Osteocyte (in vitro differentiated cells): ENCODE data around the gene FTO. TPM values are rescaled to one million over a fixed set of nuclear protein-coding genes. Genes with fewer than 3 reads are reported as not detected.

ENCODE experiments used
- DNase-seq: peaks from one replicate; pipeline ENCODE4 v3.0.0; 2021; ENCODE audit warnings: mixed read lengths; ENCODE audit not compliant: unreplicated experiment; ENCODE audit errors: extremely low spot score
- H3K27ac Mint-ChIP-seq: one replicate; pipeline ENCODE4 v1.8.0; 2021; ENCODE audit warnings: mild to moderate bottlenecking, mixed read lengths; ENCODE audit not compliant: unreplicated experiment
- H3K27me3 Mint-ChIP-seq: one replicate; pipeline ENCODE4 v1.8.0; 2021; ENCODE audit warnings: mixed read lengths; ENCODE audit not compliant: unreplicated experiment
- H3K36me3 Mint-ChIP-seq: one replicate; pipeline ENCODE4 v1.8.0; 2021; ENCODE audit warnings: mixed read lengths; ENCODE audit not compliant: unreplicated experiment
- H3K4me1 Mint-ChIP-seq: one replicate; pipeline ENCODE4 v1.8.0; 2021; ENCODE audit warnings: mixed read lengths; ENCODE audit not compliant: unreplicated experiment
- H3K4me3 Mint-ChIP-seq: one replicate; pipeline ENCODE4 v1.8.0; 2021; ENCODE audit warnings: mild to moderate bottlenecking, moderate library complexity, mixed read lengths; ENCODE audit not compliant: unreplicated experiment
- H3K9me3 Mint-ChIP-seq: one replicate; pipeline ENCODE4 v1.8.0; 2021; ENCODE audit warnings: mixed read lengths; ENCODE audit not compliant: unreplicated experiment
- total RNA-seq: library from RNA; stranded (reverse); gene quantifications from 2 replicates; pipeline ENCODE4 v1.2.1, GENCODE V29; 2021
- TF ChIP-seq, protein P1 (sequence below): fragments of 200-600 bp; sonication (generic); IDR thresholded peaks from 2 replicates; pipeline ENCODE4 v1.5.0; 2021; ENCODE audit warnings: antibody characterized with exemption, mild to moderate bottlenecking, moderate library complexity

Gene FTO
- total RNA-seq, 1 donor from 2014 or later = 108 TPM

DNA sequence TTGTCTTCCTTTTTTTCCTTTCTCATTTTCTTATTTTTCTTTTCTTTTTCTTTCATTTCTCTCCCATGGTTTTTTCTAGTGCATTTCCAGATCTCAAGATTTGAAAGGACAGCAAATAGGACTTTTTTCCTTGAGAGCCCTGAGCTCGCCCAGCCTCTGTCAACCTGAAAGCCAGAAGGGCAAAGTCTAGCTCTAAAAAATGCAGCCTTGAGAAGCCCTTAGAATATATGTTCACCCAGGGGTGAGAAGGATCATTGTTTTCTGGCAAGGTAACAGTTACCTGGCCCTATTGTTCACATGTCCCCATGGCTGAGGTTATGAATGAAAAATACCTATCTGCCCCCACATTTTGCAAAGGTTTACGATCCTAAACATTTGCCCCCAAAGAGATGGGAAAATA lies 364.3 kb downstream of the FTO start:
- no peak overlapping the region for H3K4me3 Mint-ChIP-seq

DNA sequence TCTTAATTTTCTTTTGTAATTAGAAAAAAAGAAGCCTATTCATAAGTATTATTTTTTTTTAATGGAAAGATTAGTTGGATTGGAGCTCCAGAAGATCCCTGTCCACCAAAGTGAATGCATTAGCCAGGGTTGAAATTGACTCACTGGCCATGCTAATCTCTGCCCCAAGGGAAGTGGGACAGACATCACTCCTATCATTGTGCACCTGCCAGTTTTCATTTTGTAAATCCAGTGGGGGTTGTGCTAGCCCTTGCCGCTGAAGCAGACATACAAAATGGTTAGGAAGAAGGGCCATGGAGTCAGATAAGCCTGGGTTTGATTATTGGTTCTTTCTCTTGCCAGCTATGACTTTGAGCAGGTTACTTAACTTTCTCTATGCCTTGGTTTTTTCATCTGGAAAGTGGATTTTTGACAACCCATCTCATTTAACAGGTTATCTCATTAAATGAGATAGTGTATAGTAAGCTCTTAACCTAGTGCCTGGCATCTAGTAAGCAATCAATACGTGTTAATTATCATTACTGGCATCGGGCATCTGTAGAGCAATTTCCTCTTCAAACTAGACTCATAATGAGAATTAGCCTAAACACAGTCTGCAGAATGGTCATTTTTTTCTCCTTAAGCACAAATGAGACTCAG lies 365.8 kb downstream of the FTO start:
- Mint-ChIP-seq H3K4me3 (no peak overlapping the region), H3K27me3 (no peaks in the 10 kb centered on the region), H3K4me1 (no peaks in the 10 kb centered on the region), H3K36me3 (no peaks in the 10 kb centered on the region), H3K27ac (no peak overlapping the region), H3K9me3 (no peaks in the 10 kb centered on the region)
- TF ChIP-seq, protein P1, sequence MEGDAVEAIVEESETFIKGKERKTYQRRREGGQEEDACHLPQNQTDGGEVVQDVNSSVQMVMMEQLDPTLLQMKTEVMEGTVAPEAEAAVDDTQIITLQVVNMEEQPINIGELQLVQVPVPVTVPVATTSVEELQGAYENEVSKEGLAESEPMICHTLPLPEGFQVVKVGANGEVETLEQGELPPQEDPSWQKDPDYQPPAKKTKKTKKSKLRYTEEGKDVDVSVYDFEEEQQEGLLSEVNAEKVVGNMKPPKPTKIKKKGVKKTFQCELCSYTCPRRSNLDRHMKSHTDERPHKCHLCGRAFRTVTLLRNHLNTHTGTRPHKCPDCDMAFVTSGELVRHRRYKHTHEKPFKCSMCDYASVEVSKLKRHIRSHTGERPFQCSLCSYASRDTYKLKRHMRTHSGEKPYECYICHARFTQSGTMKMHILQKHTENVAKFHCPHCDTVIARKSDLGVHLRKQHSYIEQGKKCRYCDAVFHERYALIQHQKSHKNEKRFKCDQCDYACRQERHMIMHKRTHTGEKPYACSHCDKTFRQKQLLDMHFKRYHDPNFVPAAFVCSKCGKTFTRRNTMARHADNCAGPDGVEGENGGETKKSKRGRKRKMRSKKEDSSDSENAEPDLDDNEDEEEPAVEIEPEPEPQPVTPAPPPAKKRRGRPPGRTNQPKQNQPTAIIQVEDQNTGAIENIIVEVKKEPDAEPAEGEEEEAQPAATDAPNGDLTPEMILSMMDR = no peak
- no peak for DNase-seq

More for the DNA sequence above, 364.3 kb downstream of the FTO start:
- no peaks in the 10 kb centered on the region for H3K9me3 Mint-ChIP-seq
- peaks cover 4% of the 10 kb centered on the region for H3K4me1 Mint-ChIP-seq
- no peaks in the 10 kb centered on the region for H3K36me3 Mint-ChIP-seq
- H3K27ac Mint-ChIP-seq = no peak overlapping the region
- TF ChIP-seq, protein P1 = no peak
- no peaks in the 10 kb centered on the region for H3K27me3 Mint-ChIP-seq
- DNase-seq = no peak

DNA sequence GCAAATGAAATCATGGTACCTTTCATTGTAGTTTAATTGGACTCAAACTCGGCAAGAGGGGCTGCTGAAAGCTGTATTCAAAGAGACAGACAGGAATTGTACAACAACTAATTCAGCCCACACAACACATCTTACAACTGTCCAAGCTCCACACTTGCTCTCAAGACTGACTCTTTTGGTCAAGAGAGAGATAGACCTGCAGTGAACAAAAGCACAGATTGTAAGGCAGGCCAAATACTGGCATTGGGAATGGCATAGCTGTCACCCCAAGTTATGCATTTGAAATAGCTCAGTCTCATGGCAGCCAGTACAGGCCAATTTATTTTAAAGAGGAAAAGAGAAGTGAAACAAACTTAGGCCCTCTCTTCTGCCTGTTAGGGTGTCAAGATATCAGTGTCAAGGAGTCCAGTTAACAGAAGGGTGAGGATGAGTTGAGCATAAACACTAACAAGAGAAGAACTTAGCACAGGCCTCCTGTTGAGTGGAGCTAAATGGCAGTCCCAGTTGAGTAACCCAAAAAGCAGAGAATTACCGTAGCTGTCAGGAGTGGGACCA lies 366.9 kb downstream of the FTO start:
- no peak overlapping the region for H3K4me3 Mint-ChIP-seq
- no peak overlapping the region for H3K27ac Mint-ChIP-seq
- no peaks in the 10 kb centered on the region for H3K27me3 Mint-ChIP-seq
- no peaks in the 10 kb centered on the region for H3K9me3 Mint-ChIP-seq
- H3K36me3 Mint-ChIP-seq = no peaks in the 10 kb centered on the region
- H3K4me1 Mint-ChIP-seq = no peaks in the 10 kb centered on the region
- TF ChIP-seq, protein P1 = no peak
- no peak for DNase-seq

DNA sequence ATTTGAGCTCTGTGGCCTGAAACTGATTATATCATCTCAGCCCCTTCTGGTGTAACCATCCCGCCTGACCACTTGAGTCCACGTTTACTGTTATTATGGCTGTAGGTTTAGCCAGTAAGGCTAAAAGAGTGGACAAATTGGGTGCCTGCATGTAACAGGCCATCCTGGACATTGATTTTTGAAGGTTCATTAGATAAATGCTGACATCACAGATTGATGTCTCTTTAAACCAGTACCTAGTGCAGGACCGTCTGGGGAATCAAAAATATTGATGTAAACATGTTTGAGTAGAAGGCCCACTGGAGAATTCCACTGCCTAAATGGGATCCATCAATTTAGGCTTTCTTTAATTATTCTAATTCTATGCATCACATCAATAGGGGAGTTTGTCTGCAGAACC lies 367.6 kb downstream of the FTO start:
- Mint-ChIP-seq H3K4me1 (no peaks in the 10 kb centered on the region), H3K27ac (no peak overlapping the region), H3K9me3 (no peaks in the 10 kb centered on the region), H3K27me3 (no peaks in the 10 kb centered on the region), H3K4me3 (no peak overlapping the region), H3K36me3 (no peaks in the 10 kb centered on the region)
- DNase-seq = no peak
- TF ChIP-seq, protein P1 = no peak

DNA sequence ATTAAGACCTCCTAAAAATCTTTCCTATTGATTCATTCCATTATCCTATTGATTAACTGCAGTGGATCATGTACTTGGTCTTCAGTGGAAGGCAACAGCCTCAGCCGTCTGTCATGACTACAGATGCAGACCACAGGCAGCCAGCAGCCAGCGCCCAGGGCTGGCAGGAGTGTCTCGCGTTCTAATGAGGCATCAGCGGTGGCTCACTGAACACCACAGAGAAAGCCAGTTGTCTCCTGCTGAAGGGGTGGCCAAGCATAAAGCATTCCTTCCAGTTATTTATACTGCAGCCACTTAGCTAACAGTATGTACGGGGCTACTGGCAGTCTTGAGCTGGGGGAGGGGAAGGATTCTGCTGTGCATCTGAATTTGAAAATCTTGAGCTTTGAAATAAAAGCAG lies 368.3 kb downstream of the FTO start:
- no peak for DNase-seq
- Mint-ChIP-seq H3K9me3 (no peaks in the 10 kb centered on the region), H3K4me1 (no peaks in the 10 kb centered on the region), H3K27ac (no peak overlapping the region), H3K4me3 (no peak overlapping the region), H3K36me3 (no peaks in the 10 kb centered on the region), H3K27me3 (no peaks in the 10 kb centered on the region)
- TF ChIP-seq, protein P1 = no peak
